Gastrocnemius medialis (tissue), 4 donors: ENCODE results near the gene DNAJC28.
"Not testable (repeated sequence)": the region's sequence is repeated elsewhere in the genome, so short reads cannot be mapped to it uniquely, and the experiment has no call there.

Source experiments
- CTCF ChIP-seq, 5 experiments: fragments of 450-650 bp in 3 of 5; fragments of 200-600 bp in 2 of 5; sonication (generic) in 2 of 5; IDR thresholded peaks in 4 of 5; conservative IDR thresholded peaks in 1 of 5; 1 replicate in 4 of 5; 2 replicates in 1 of 5; pipeline ENCODE4 v1.5.1; 2016 to 2019; ENCODE audit warnings: antibody characterized with exemption in 5 of 5, mild to moderate bottlenecking in 3 of 5, moderate library complexity in 3 of 5
- POLR2A ChIP-seq, 2 donors: fragments of 450-650 bp; IDR thresholded peaks; one replicate each; pipeline ENCODE4 v1.6.1; 2017; ENCODE audit warnings: antibody characterized with exemption in 2 of 2, mild to moderate bottlenecking in 2 of 2, moderate library complexity in 2 of 2

- not testable (repeated sequence) for TF ChIP-seq CTCF (IDR thresholded peaks at IDR 0.05 in 4 of 5, conservative IDR thresholded peaks at IDR 0.05 in 1 of 5); POLR2A (IDR thresholded peaks at IDR 0.05)
Measured at GRCh38 chr21:33469183-33469582, 22.3 kb downstream of the DNAJC28 start.
